Astrocyte (in vitro differentiated cells and primary cell): ENCODE results near the gene NDUFS7. TPM values are rescaled to one million over a fixed set of nuclear protein-coding genes. Genes with fewer than 3 reads are reported as not detected.

Experiments
- DNase-seq: peaks from one replicate; pipeline ENCODE4 v3.0.0-alpha.2; 2010; ENCODE audit warnings: low read depth
- FAIRE-seq: peaks from 2 replicates; lab custom pipeline; 2011; peaks lifted over from hg19 to GRCh38; lab: Jason Lieb, UNC
- H2AFZ ChIP-seq: 2 replicates; pipeline ENCODE4 v1.6.0; 2012; ENCODE audit warnings: low read depth, low read length, inconsistent platforms
- H3K27ac ChIP-seq: 2 replicates; pipeline ENCODE4 v1.5.1; 2011; ENCODE audit warnings: low read depth, low read length, inconsistent platforms
- H3K27me3 ChIP-seq: 2 replicates; pipeline ENCODE4 v1.6.0; 2011; ENCODE audit warnings: low read length, inconsistent platforms; ENCODE audit not compliant: insufficient read depth
- H3K36me3 ChIP-seq: 2 replicates; pipeline ENCODE4 v1.5.1; 2011; ENCODE audit warnings: low read length, inconsistent platforms; ENCODE audit not compliant: insufficient read depth
- H3K4me1 ChIP-seq: 2 replicates; pipeline ENCODE4 v1.5.1; 2011; ENCODE audit warnings: low read length, inconsistent platforms; ENCODE audit not compliant: insufficient read depth
- H3K4me2 ChIP-seq: 2 replicates; pipeline ENCODE4 v1.6.0; 2012; ENCODE audit warnings: low read length, inconsistent platforms
- H3K4me3 ChIP-seq: 2 replicates; pipeline ENCODE4 v1.5.1; 2011; ENCODE audit warnings: low read depth, mild to moderate bottlenecking, low read length, inconsistent platforms; ENCODE audit not compliant: insufficient read depth
- H3K79me2 ChIP-seq: 2 replicates; pipeline ENCODE4 v1.6.0; 2012; ENCODE audit warnings: mild to moderate bottlenecking, low read length, inconsistent platforms; ENCODE audit not compliant: insufficient read depth
- H3K9ac ChIP-seq: 2 replicates; pipeline ENCODE4 v1.6.0; 2012; ENCODE audit warnings: mild to moderate bottlenecking, low read length, inconsistent platforms
- H3K9me3 ChIP-seq: 2 replicates; pipeline ENCODE4 v1.5.1; 2012; ENCODE audit warnings: low read depth, mild to moderate bottlenecking, low read length, inconsistent platforms; ENCODE audit not compliant: insufficient read depth
- H4K20me1 ChIP-seq: 2 replicates; pipeline ENCODE4 v1.6.0; 2012; ENCODE audit warnings: low read length, inconsistent platforms; ENCODE audit not compliant: insufficient read depth
- H3K27ac Mint-ChIP-seq: one replicate; pipeline ENCODE4 v1.8.0; 2021; ENCODE audit warnings: mild to moderate bottlenecking, mixed read lengths; ENCODE audit not compliant: unreplicated experiment
- H3K27me3 Mint-ChIP-seq: one replicate; pipeline ENCODE4 v1.8.0; 2021; ENCODE audit warnings: low read depth, mixed read lengths; ENCODE audit not compliant: unreplicated experiment
- H3K36me3 Mint-ChIP-seq: one replicate; pipeline ENCODE4 v1.8.0; 2021; ENCODE audit warnings: low read depth, mixed read lengths; ENCODE audit not compliant: unreplicated experiment
- H3K4me1 Mint-ChIP-seq: one replicate; pipeline ENCODE4 v1.8.0; 2021; ENCODE audit warnings: low read depth, mixed read lengths; ENCODE audit not compliant: unreplicated experiment
- H3K4me3 Mint-ChIP-seq: one replicate; pipeline ENCODE4 v1.8.0; 2021; ENCODE audit warnings: mild to moderate bottlenecking, moderate library complexity, mixed read lengths; ENCODE audit not compliant: unreplicated experiment
- H3K9me3 Mint-ChIP-seq: one replicate; pipeline ENCODE4 v1.8.0; 2021; ENCODE audit warnings: mild to moderate bottlenecking, mixed read lengths; ENCODE audit not compliant: unreplicated experiment
- EZH2 ChIP-seq: IDR thresholded peaks from 2 replicates; pipeline ENCODE4 v1.6.1; 2012; ENCODE audit warnings: mild to moderate bottlenecking, low read length, inconsistent platforms; ENCODE audit not compliant: insufficient read depth
- total RNA-seq: library from RNA; stranded (reverse); gene quantifications from 2 replicates; pipeline ENCODE4 v1.2.1, GENCODE V29; 2021
- TF ChIP-seq, protein P1 (sequence below): IDR thresholded peaks from 2 replicates; pipeline ENCODE4 v1.5.1; 2011; ENCODE audit warnings: low read depth, mild to moderate bottlenecking, inconsistent platforms, low read length, moderate library complexity; ENCODE audit not compliant: insufficient read depth

Gene NDUFS7
- total RNA-seq, 1 donor from 2014 or later = 64.0 TPM

DNA sequence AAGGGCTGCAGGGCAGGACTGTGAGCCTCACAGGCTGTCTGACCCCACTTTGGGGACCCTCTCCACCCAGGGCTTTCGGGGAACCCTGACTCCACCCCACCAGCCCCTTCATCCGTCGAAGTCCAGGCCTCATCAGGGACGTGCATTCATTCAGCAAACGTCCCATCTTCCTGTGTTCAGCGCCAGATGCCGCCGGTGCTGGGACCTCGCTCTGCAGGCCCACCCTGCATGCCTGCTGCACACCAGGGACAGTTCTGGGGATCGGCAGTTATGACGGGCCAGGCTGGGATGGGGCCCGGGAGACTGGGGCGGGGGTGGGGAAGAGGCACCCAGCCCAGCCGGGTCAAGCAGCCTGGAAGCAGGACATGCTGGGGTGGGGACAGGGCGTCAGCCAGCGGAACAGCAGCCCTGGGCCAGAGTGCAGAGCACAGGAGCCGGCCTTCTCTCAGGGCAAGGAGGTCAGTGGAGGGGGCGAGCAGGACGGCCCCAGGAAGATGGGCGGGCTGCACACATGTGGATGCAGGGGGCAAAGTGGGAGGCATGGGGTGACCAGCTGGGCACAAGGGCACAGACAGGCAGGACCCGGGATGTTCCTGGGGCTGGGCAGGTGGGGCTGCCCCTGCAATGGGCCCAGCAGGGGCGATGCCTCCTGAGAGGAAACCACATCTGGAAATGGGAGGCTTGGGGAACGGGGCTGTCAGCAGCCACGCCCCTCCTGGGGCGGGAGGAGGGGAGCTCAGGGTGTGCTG, 12.5 kb downstream of the NDUFS7 start:
- Histone ChIP-seq H3K4me3 (no peak overlapping the region), H3K9me3 (no peaks in the 10 kb centered on the region), H3K36me3 (no peaks in the 10 kb centered on the region), H3K27me3 (no peaks in the 10 kb centered on the region), H3K9ac (no peak overlapping the region), H3K4me1 (peaks cover 8% of the 10 kb centered on the region), H3K27ac (no peak overlapping the region), H4K20me1 (peaks cover 3% of the 10 kb centered on the region), H3K4me2 (no peak overlapping the region), H3K79me2 (no peaks in the 10 kb centered on the region), H2AFZ (no peak overlapping the region)
- no peak overlapping the region for H3K27ac Mint-ChIP-seq
- no peaks in the 10 kb centered on the region for H3K27me3 Mint-ChIP-seq
- no peaks in the 10 kb centered on the region for H3K4me1 Mint-ChIP-seq
- DNase-seq = no peak
- TF ChIP-seq, protein P1, sequence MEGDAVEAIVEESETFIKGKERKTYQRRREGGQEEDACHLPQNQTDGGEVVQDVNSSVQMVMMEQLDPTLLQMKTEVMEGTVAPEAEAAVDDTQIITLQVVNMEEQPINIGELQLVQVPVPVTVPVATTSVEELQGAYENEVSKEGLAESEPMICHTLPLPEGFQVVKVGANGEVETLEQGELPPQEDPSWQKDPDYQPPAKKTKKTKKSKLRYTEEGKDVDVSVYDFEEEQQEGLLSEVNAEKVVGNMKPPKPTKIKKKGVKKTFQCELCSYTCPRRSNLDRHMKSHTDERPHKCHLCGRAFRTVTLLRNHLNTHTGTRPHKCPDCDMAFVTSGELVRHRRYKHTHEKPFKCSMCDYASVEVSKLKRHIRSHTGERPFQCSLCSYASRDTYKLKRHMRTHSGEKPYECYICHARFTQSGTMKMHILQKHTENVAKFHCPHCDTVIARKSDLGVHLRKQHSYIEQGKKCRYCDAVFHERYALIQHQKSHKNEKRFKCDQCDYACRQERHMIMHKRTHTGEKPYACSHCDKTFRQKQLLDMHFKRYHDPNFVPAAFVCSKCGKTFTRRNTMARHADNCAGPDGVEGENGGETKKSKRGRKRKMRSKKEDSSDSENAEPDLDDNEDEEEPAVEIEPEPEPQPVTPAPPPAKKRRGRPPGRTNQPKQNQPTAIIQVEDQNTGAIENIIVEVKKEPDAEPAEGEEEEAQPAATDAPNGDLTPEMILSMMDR = no peak
- no peak for TF ChIP-seq EZH2
- no peak overlapping the region for H3K4me3 Mint-ChIP-seq
- H3K9me3 Mint-ChIP-seq = no peaks in the 10 kb centered on the region
- no peak for FAIRE-seq
- peaks cover 4% of the 10 kb centered on the region for H3K36me3 Mint-ChIP-seq

DNA sequence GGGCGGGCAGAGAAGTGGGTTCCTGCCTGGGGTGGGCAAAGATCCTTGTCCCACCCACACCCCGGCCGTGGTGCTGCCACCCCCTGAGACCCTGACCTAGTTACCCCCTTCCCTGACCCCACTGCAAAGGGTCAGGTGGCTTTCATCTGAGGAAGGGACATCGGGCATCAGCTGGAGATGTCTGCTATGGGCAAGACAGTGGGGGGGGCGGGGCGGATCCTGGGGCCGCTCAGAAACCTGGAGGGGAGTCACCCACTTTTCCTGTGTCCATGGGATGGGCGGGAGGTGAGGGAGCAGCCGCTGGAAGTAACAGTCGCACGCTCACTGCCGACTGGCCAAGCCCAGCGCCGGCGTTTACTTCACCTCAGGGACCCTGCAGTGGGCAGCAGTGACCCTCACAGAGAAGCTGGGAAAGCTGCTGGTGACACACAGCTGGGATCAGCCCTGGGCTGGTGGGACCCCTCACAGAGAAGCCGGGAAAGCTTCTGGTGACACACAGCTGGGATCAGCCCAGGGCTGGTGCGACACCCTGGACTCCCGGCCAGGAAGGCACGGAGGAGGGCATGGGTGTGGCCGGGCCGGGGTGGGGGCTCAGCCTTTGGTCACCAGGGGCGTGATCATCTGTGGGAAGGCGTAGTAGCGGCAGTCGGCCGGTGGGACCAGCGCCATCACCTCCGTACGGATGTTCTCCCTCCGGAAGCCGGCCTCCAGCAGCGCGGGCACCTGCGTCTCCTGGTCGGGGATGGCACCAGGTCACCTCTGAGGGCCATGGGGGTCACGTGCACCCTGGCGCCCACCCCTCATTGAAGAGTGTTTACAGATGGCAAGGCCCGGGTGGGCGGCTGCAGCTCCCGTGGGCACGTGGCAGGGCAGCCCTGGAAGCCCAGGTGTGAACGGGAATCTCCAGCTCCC, 13.3 kb downstream of the NDUFS7 start:
- no peak for FAIRE-seq
- Histone ChIP-seq H3K27ac (no peak overlapping the region), H3K79me2 (no peaks in the 10 kb centered on the region), H3K4me2 (no peak overlapping the region), H3K9me3 (no peaks in the 10 kb centered on the region), H2AFZ (no peak overlapping the region), H3K4me1 (peaks cover 8% of the 10 kb centered on the region), H4K20me1 (peaks cover 3% of the 10 kb centered on the region), H3K4me3 (no peak overlapping the region), H3K9ac (no peak overlapping the region), H3K27me3 (no peaks in the 10 kb centered on the region), H3K36me3 (no peaks in the 10 kb centered on the region)
- Mint-ChIP-seq H3K27ac (no peak overlapping the region), H3K4me1 (no peaks in the 10 kb centered on the region), H3K9me3 (no peaks in the 10 kb centered on the region), H3K27me3 (no peaks in the 10 kb centered on the region), H3K36me3 (peaks cover 3% of the 10 kb centered on the region), H3K4me3 (no peak overlapping the region)
- TF ChIP-seq, protein P1 = no peak
- TF ChIP-seq EZH2 = no peak
- no peak for DNase-seq
